Activated CD8-positive, alpha-beta T cell treated with anti-CD3 and anti-CD28 coated beads for 36 hours (primary cell): Measurements from ENCODE around the gene GNB1L. TPM values are rescaled to one million over a fixed set of nuclear protein-coding genes. Genes with fewer than 3 reads are reported as not detected.

Source experiments
- ATAC-seq: fragments of 200-7000 bp; cut with Tn5 transposase; one replicate; pipeline ENCODE4 v1.10.0; 2021; ENCODE audit warnings: mild to moderate bottlenecking, moderate library complexity
- CTCF ChIA-PET: fragments of 350-600 bp; sonication (Branson Sonifier 250); formaldehyde crosslinking; loops from one replicate; lab custom pipeline; 2021; ENCODE audit warnings: antibody characterized with exemption; lab: Charles Lee
- POLR2A ChIA-PET: fragments of 350-600 bp; sonication (Branson Sonifier 250); formaldehyde crosslinking; loops from one replicate; lab custom pipeline; 2021; ENCODE audit warnings: antibody characterized with exemption; lab: Charles Lee
- DNase-seq: peaks from one replicate; pipeline ENCODE4 v3.0.0-alpha.2; 2020
- H3K27ac Mint-ChIP-seq: one replicate; pipeline ENCODE4 v1.8.0; 2021; ENCODE audit warnings: mild to moderate bottlenecking, mixed read lengths
- H3K27me3 Mint-ChIP-seq: one replicate; pipeline ENCODE4 v1.8.0; 2021; ENCODE audit warnings: mixed read lengths
- H3K36me3 Mint-ChIP-seq: one replicate; pipeline ENCODE4 v1.8.0; 2021; ENCODE audit warnings: low read depth, mixed read lengths
- H3K4me1 Mint-ChIP-seq: one replicate; pipeline ENCODE4 v1.8.0; 2021; ENCODE audit warnings: low read depth, mixed read lengths
- H3K4me3 Mint-ChIP-seq: one replicate; pipeline ENCODE4 v1.8.0; 2021; ENCODE audit warnings: mild to moderate bottlenecking, moderate library complexity, mixed read lengths
- H3K9me3 Mint-ChIP-seq: one replicate; pipeline ENCODE4 v1.8.0; 2021; ENCODE audit warnings: mixed read lengths
- CTCF ChIP-seq: fragments of 200-600 bp; IDR thresholded peaks from one replicate; pipeline ENCODE4 v1.8.0; 2022; ENCODE audit warnings: antibody characterized with exemption, mild to moderate bottlenecking
- intact Hi-C: fragments of 100-400 bp; cut with micrococcal nuclease; formaldehyde crosslinking; loops from one replicate; pipeline ENCODE4 v1.10.0; 2022
- total RNA-seq, 2 experiments: library from RNA; stranded (reverse); gene quantifications; one replicate each; pipeline ENCODE4 v1.2.3, GENCODE V29; 2021

The GNB1L gene
- total RNA-seq, 2 experiments from 2014 or later, result 16.2 to 17.4 TPM

- no peaks in the 10 kb centered on the region for H3K9me3 Mint-ChIP-seq
- H3K27ac Mint-ChIP-seq, result no peak overlapping the region
- no peak for TF ChIP-seq CTCF
- peaks cover 33% of the 10 kb centered on the region for H3K27me3 Mint-ChIP-seq
- ChIA-PET CTCF (no interaction called here), POLR2A (no interaction called here)
- no peak overlapping the region for H3K4me3 Mint-ChIP-seq
- DNase-seq, result no peak
- ATAC-seq, result no peak
- peaks cover 7% of the 10 kb centered on the region for H3K4me1 Mint-ChIP-seq
- intact Hi-C loops, result no loop called here
- H3K36me3 Mint-ChIP-seq, result no peaks in the 10 kb centered on the region
Measured at GRCh38 chr22:19774628-19775027, 80.0 kb downstream of the GNB1L start.

GRCh38 chr22:19773470-19774040 lies 81.1 kb downstream of the GNB1L start:
- intact Hi-C loops, result no loop called here
- CTCF ChIA-PET, result interaction anchor here (1.3 kb wide), 1 partner anchor 43 kb away, joined by 3 read pairs; no protein-coding TSS in a partner anchor
- Mint-ChIP-seq H3K4me3 (no peak overlapping the region), H3K27ac (no peak overlapping the region), H3K4me1 (peaks cover 7% of the 10 kb centered on the region), H3K36me3 (no peaks in the 10 kb centered on the region), H3K9me3 (no peaks in the 10 kb centered on the region), H3K27me3 (peaks cover 36% of the 10 kb centered on the region)
- no peak for TF ChIP-seq CTCF
- POLR2A ChIA-PET, result interaction anchor here (0.6 kb wide), 1 partner anchor 609 kb away, joined by 3 read pairs; no protein-coding TSS in a partner anchor
- no peak for DNase-seq
- ATAC-seq, result no peak

GRCh38 chr22:19772673-19773469 lies 81.8 kb downstream of the GNB1L start:
- Mint-ChIP-seq H3K4me3 (no peak overlapping the region), H3K27ac (no peak overlapping the region), H3K9me3 (no peaks in the 10 kb centered on the region), H3K36me3 (no peaks in the 10 kb centered on the region), H3K27me3 (peaks cover 39% of the 10 kb centered on the region), H3K4me1 (peaks cover 9% of the 10 kb centered on the region)
- TF ChIP-seq CTCF, result no peak
- CTCF ChIA-PET, result interaction anchor here (1.3 kb wide), 1 partner anchor 43 kb away, joined by 3 read pairs; no protein-coding TSS in a partner anchor
- DNase-seq (no peak), ATAC-seq (no peak)
- intact Hi-C loops, result no loop called here
- POLR2A ChIA-PET, result no interaction called here

- H3K27ac Mint-ChIP-seq, result no peak overlapping the region
- no peak for ATAC-seq
- H3K9me3 Mint-ChIP-seq, result no peaks in the 10 kb centered on the region
- no peak for TF ChIP-seq CTCF
- H3K4me1 Mint-ChIP-seq, result peaks cover 14% of the 10 kb centered on the region
- CTCF ChIA-PET, result interaction anchor here (1.3 kb wide), 1 partner anchor 42 kb away, joined by 3 read pairs; no protein-coding TSS in a partner anchor
- POLR2A ChIA-PET, result no interaction called here
- H3K4me3 Mint-ChIP-seq, result no peak overlapping the region
- intact Hi-C loops, result no loop called here
- H3K27me3 Mint-ChIP-seq, result peaks cover 44% of the 10 kb centered on the region
- DNase-seq, result no peak
- H3K36me3 Mint-ChIP-seq, result no peaks in the 10 kb centered on the region
Measured at GRCh38 chr22:19772422-19772672, 82.3 kb downstream of the GNB1L start.
